M059J (cell line): ENCODE measurements around the gene NT5DC3. TPM values are rescaled to one million over a fixed set of nuclear protein-coding genes. Genes with fewer than 3 reads are reported as not detected.
A peak's percentile ranks its signal among the peaks of the same experiment; 100 is the strongest.

Experiments
- DNase-seq: peaks from one replicate; pipeline ENCODE4 v3.0.0-alpha.2; 2012; ENCODE audit warnings: low read depth
- total RNA-seq: library from RNA; depleted of rRNA; stranded (reverse); fragments of >200 nt; shearing (Covaris generic); gene quantifications from 2 replicates; pipeline ENCODE4 v1.2.3, GENCODE V29; 2014; rRNA removed

NT5DC3 gene
- total RNA-seq = 7.3 and 10.4 TPM in 2 replicates

GRCh38 chr12:103840876-103841689 lies at the start of gene NT5DC3:
Gene NT5DC3 (minus strand): TSS chr12:103841234. CDS start chr12:103841156, 78 bp downstream.
- peak; percentile 77 for DNase-seq

DNA sequence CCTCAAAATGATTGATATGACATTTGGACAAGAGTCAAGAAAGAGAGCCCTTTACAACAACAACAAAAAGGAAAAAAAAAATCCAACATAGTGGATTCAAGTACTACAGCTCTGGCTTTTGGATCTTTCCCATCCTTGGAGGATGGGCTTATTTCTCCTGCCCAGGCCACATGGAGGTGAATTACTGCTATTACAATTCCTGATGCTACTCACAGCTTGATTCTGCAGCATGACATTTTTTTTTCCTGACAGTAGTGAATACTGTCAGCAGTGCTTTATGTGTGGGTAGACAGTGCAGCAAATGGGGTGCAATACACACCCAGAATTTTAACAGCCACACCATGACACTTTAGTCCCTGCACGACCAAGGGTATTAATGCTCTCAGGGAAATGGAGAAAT lies 46.7 kb upstream of the NT5DC3 start:
- peak; percentile 10 for DNase-seq

DNA sequence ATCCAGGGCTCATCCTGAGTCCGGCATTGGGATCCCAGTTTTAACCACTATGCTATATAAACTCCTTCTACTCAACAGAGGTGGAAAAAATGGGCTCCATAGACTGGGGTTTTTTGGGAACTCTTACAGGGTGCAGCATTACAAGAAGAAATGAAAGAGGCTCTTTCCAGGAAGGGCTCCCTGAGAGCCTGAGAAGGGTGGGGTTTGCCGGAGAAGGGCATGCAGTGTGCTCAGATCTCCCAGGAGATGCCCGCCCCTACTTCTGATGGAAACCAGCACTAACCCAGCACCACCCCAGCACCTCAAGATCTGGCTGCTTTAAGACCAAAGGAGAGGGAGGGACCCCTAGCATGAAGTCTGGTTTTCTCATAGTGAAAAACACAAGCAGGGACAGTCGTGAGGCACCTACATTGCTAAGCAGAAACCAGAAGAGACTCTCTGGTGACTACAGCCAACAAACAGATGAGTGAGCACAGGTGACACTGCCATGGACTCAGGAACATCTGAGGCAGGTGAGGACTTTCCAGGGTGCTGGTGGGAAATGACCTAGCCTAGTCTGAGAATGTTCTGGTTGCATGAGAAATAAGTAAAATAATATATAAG lies 45.3 kb upstream of the NT5DC3 start:
- no peak for DNase-seq

GRCh38 chr12:103884316-103884715 lies 43.3 kb upstream of the NT5DC3 start:
- peak; percentile 46 for DNase-seq

- DNase-seq = no peak
These were observed 42.9 kb upstream of the NT5DC3 start for GRCh38 chr12:103883908-103884307.

DNA sequence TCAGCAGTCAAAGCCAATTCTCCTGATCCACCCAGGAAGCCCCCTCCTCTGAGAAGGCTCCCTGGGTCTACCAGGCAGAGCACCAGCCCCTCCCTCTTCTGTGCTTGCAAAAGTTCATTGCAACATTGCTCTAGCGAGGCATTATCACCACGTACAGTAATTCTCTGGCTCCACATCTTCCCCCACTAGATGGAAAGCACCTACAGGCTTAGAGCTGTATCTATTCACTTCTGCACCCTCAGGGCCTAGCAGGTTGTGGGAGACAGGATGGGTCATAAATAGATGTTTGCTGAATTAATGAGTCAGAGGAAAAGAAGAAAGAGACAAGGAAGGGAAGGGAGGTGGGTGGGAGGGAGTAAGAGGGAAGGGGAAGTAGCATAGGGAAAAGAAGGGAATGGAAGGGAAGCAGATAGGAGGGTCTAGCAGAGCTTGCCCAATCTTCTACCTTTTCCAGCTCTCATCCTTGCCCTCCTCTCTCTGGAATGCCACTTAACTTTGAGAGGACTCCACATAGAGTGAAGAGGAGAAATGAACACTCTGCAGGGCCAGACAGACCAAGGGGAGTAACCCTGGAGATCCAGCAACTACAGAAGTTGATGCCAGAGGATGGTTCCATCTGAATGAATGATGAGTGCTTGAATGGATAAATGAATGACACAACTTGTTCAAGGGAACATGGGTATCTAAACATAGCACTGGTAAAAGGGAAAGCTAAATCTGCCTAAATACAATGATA lies 42.0 kb upstream of the NT5DC3 start:
- DNase-seq = no peak

DNA sequence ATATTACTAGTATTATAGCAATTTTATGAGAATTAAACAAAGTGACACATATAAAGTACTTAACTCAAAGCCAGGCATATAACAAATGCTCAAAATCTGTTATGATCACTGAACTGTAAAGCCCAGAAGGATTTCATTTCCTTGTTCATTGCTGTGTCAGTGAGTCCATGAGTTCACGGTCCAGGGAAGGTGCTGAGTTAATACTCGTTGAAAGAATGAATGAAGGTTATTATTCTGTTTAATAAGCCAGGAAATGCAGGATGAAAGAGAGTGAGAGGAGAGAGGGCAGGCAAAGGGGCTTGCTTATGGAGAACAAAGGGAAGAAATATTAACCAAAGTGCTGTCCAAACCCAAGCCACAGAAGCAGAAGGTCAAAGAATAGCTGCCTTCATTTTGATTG lies 40.2 kb upstream of the NT5DC3 start:
- DNase-seq = no peak

DNA sequence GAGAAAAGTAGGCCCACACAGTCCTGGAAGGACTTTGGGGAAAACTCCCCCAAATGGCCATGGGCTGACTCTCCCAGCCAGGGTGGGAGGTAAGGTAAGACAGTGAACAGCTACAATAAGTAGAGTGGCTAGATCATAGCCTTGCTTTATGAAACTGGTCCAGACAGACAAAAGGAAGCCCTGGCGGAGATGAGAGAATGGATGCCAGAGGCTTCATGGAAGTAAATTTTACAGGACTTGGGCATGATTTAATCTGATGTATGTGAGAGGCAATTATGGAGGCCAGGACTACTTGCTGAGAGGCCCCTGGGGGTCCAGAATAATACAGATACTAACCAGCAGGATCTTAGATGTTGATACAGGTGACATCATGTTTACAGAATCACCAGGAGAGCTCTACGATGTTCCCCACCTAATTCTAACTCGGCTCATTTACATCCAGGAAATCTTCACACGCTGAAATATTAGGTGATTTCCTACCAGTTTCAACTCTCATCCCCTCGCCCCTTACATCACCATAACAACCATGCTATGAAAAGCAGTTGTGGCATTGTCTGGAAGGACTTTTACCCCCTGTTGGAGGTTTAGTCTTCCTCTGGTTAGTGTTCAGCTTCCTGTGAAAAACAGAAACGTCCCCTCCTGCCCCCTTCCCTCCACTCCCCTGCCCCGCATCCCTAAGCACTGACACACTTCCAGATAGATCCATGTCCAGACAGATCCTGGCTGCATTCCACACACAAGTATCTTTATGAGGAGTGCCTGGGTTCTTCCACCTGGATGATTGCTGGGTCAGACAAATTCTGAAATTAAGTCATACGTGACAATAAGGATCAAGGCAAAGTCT lies 39.5 kb upstream of the NT5DC3 start:
- no peak for DNase-seq

- DNase-seq = no peak
These were observed 38.8 kb upstream of the NT5DC3 start for GRCh38 chr12:103879878-103880277.

- DNase-seq = no peak
These were observed 38.1 kb upstream of the NT5DC3 start for GRCh38 chr12:103879048-103879692.

DNA sequence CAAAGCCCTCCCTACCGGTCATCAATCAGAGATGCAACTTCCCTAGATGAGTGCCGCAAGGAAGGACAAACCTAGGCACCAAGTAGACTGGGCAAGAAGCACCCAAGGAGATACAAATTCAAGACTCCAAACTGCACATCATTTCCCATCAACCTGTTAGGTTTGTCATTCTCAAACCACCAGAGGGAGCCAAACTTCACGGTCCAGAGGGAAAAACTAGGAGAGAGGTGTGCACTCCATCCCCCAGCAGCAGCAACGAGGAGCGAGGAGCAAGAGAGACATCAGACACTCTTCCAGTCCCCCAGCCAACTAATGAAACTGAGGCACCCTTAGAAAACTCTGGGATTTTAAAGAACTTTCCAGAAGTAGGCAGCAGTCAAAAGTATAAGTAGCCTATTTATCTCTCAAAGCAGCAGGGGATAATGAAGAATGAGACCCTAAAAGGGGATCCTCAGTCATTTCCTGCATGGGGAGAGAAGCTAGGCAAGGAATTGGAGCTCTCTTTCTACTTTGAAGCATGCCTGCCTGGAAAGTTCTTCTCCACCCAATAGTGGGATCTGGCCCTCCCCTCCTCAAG lies 37.0 kb upstream of the NT5DC3 start:
- peak; percentile 79 for DNase-seq

GRCh38 chr12:103877288-103877687 lies 36.3 kb upstream of the NT5DC3 start:
- no peak for DNase-seq

- peak; percentile 35 for DNase-seq
These were observed 34.6 kb upstream of the NT5DC3 start for GRCh38 chr12:103875666-103876065.

DNA sequence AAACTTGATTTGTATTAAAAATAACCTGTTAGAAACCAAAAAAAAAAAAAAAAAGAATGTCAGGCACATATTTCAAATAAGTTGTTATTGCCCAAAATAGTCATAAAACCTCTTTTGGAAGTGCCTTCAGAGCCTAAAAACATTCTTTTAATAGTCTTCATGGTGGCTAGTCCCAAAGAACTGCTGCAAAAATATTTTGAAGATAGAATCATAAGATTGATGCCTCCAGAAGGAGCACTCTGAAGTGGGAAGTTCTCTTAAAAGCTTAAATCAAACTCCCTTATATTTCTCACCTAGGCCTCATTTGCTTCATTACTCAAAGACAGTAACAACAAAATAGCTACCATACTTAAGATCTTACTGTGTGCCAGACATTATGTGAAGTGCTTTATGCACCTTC lies 27.2 kb upstream of the NT5DC3 start:
- no peak for DNase-seq

- DNase-seq = peak; percentile 79
These were observed 24.2 kb upstream of the NT5DC3 start for GRCh38 chr12:103865151-103865730.

DNA sequence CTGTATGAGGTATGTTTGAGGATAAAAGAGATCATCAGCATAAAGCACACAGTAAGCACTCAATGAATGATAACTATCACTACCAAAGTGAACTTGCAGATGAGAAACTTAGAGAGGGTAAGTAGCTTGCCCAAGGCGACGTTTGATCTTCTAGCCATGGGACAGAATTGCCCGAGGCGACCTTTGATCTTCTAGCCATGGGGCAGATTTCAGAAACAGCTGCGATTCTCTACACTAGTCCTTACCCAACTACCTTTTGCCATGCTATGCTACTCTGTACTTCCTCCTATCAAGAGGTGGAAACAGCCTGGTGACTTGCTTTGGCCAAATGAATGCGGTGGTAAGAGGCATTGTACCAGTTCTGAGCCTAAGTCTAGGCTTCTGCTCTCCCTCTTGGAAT lies 23.7 kb upstream of the NT5DC3 start:
- no peak for DNase-seq

DNA sequence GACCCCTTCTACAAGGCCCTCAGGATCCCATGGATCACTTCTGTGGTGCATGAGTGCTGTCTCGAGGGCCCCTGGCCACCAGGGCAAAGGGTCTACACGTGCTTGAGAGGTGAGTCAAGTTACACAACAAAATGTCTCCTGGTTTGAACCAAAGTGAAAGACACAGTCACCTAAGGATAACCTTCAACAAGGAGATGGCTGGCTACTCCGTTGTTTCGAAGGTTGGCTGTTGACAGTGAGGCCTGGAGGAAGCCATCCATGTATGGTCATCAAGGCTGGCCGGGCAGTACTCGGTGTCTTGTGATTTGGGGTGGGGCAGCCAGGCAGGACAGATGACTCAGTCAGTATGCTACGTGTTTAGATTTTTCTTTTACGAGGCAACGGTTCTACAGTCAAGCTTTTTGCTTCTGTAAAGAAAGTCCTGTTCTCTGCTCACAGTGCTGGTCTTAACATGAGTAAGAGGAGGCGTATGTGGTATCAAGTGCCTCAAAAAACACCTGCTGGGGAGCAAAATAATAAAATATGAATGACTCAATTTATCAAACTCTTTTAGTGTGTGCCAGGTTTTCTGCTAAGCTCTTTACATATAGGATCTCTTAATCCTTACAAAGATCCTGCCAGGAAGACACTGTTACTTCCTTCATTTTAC lies 18.0 kb upstream of the NT5DC3 start:
- DNase-seq = peak; percentile 97

GRCh38 chr12:103858335-103858734 lies 17.3 kb upstream of the NT5DC3 start:
- DNase-seq = no peak

GRCh38 chr12:103857164-103857563 lies 16.1 kb upstream of the NT5DC3 start:
- no peak for DNase-seq
